NCI-H524 treated with DMSO at 0.1 percent for 48 hours (cell line): ENCODE results near the gene MCUB.

Experiments
- DNase-seq: peaks from one replicate; lab custom pipeline; 2025; lab: John Stamatoyannopoulos, UW

The MCUB gene

GRCh38 chr4:109683621-109684253 lies 123.7 kb downstream of the MCUB start:
- no peak for DNase-seq

GRCh38 chr4:109684727-109685126 lies 124.7 kb downstream of the MCUB start:
- DNase-seq: no peak

- DNase-seq: no peak
These were observed 130.8 kb downstream of the MCUB start for GRCh38 chr4:109690690-109691410.

- DNase-seq: no peak
These were observed 131.4 kb downstream of the MCUB start for GRCh38 chr4:109691411-109691920.

GRCh38 chr4:109698656-109699055 lies 138.6 kb downstream of the MCUB start:
- no peak for DNase-seq

GRCh38 chr4:109699553-109700225 lies 139.6 kb downstream of the MCUB start:
- DNase-seq: no peak

GRCh38 chr4:109701566-109702410 lies 141.7 kb downstream of the MCUB start:
- no peak for DNase-seq

DNA sequence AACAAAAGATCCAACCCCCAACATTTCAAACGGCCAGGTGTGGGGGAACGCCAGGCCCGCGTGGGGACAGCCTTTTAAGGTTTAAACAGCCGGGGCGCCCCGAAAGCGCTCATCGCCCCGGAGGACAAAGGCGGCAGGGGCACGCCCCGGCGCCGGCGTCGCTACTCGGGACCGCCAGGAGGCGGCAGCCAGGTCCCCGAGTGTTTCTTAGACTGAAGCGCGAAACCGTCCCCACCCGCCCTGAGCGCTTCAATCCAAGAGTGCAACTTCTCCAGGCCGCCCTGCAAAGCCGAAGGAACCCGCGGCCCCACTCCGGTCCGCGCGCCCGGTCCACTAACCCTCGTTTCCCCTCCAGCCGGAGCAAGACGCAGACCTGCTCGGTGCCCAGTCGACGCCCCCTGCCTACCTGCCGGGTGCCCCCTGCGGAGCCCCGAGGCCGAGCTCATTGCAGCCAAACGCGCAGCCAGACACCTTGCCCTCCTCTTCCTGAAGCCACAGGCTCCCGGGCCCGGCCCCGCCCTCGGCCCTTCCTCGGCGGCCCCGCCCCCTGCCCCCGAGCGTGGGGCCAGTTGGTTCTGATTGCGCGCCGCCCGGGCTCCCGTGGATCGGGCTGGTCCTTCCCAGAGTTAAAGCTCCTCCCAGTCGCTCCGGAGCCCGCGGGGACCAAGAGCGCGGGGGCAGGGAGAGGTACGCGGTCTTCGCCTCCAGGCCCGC lies 143.1 kb downstream of the MCUB start, which contains the start of gene CASP6:
Gene CASP6, minus strand, starts transcription at position 496 of the 714 bp plus-strand sequence. Its CDS starts 50 bp downstream, at position 446.
- DNase-seq: peak; percentile 5

DNA sequence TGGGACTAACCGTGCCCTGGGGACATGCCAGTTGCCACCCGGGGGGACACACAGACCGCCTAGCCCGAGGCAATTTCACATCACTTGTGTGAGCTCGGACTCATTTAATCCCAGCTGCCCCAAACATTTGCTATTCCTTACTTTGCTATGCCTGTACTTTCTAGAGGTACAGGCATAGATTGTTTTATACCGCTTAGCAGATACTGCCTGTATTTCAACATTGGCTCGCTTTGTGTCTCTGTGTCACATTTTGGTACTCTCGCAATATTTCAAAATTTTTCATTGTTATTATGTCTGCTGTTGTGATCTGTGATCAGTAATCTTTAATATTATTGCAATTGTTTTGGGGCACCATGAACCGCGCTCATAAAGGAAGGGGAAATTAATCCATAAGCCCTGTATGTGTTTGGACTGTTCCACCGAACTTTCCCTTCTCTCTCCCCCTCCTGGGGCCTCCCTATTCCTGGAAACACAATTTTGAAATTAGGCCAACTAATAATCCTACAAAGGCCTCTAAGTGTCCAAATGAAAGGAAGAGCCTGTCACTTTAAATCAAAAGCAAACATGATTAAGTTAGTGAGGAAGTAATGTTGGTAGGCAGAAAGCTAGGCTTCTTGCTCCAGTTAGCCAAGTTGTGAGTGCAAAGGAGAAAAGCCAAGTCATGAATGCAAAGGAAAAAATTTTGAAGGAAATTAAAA lies 143.8 kb downstream of the MCUB start:
- DNase-seq: no peak

DNA sequence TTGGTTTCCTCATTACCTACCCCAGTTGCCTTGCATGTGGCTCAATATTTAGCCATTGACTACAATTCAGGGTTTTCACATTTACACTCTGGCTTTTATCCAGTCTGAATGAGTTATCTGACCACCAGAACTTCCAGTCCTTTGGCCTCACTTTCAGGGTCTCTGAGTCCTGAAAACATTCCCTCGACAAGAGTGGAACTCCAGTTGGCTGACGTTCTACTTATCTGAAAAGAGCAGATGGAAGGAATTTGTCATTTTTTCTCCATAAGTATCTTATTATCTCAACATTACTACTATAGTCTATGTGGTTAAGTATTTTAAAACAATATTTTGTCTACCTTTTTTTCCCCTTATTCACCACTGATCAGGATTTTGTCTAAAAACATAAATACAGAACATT lies 148.4 kb downstream of the MCUB start:
- no peak for DNase-seq

- no peak for DNase-seq
These were observed 148.9 kb downstream of the MCUB start for GRCh38 chr4:109708990-109709389.

DNA sequence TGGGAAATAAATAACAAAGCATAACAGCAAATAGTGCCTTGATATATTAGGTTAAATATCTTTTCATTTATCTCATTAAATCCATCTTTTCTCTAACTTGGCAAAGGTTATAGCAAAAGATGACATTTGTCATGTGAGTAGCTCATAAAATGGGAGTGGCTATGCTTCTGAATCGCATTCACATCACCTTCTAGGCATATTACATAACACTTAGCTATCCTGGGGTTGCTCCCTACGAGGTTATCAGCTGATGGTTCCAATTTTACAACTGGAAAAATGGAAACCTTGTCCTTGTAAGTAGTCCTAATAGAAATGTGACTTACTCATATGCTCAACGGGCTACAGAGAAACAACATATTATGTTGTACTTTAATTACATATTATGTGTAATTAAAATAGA lies 153.5 kb downstream of the MCUB start:
- DNase-seq: no peak

DNA sequence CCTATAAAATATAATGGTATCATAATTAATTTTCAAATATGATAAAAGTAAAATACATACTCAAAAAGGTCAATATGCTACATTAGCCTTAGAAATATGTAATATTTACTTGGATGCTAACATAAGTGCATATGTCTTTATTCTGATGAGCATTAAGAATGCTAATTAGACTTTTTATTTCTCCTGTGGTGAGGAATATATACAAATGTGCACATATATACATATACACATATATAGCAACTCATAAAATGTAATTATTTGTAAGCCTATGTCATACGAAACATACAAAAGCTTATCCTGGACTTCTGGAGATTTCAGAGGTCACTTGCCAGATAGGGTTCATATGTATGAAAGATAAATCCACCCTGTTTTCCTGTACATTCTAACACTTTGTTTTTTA lies 158.7 kb downstream of the MCUB start:
- DNase-seq: no peak

- DNase-seq: no peak
These were observed 159.6 kb downstream of the MCUB start for GRCh38 chr4:109719604-109720003.

- DNase-seq: no peak
These were observed 161.0 kb downstream of the MCUB start for GRCh38 chr4:109721033-109721432.

GRCh38 chr4:109722357-109722756 lies 162.3 kb downstream of the MCUB start:
- no peak for DNase-seq

- DNase-seq: no peak
These were observed 163.1 kb downstream of the MCUB start for GRCh38 chr4:109723110-109723509.

DNA sequence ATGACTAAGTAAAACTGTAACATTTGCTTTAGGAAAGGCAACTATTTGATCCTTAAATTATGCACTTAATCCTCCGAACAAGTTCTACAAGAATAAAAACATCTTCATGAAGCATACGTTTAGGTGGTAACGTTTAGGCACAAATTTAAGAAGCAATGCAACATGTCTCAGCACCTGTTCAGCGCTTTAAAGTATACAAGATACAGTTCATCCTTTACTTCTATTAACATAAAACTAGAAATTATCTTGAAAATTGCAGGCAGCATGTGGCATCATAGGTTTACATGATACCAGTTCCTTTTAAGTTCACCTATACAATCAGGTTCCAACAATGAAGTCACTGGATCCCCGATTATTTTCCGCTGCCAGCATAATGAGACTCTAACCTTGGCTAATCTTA lies 168.3 kb downstream of the MCUB start:
- DNase-seq: no peak

DNA sequence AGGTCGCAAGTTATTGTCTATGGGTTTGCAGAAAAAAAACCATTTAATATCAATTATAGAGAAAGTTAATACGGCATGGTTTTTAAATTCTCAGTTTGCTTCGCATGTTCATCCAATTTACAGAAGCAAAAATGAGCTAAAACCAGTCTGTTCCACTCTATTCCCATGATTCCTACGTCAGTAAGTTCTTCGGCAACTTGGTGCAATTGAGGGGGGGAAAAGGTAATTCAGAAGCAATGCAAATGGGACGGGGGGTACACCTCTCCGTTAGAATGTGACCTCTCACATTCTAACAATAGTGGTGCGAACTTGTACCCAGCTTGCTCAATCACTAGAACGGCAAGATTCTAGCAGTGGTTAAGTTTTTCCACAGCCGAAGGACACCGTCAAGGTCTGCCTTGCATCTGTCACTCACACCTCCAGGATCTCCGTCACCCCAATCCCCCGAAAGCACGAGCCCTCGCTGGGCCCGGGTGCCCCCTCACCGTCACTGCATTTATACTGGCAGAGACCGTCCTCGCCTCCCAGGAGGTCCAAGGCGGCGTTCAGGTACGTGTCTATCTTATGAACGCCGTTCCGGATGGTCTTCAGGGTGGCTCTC lies 169.2 kb downstream of the MCUB start:
- DNase-seq: no peak
